ENCODE data around the gene HSPA1A. TPM values are rescaled to one million over a fixed set of nuclear protein-coding genes. Genes with fewer than 3 reads are reported as not detected.

HSPA1A gene
- total and polyA plus RNA-seq, 9 of the 15 experiments (the other 6 are each of a cell fraction or from before 2014, with no cell fraction given) = 2.2 to 273 (median 107) TPM

DNA sequence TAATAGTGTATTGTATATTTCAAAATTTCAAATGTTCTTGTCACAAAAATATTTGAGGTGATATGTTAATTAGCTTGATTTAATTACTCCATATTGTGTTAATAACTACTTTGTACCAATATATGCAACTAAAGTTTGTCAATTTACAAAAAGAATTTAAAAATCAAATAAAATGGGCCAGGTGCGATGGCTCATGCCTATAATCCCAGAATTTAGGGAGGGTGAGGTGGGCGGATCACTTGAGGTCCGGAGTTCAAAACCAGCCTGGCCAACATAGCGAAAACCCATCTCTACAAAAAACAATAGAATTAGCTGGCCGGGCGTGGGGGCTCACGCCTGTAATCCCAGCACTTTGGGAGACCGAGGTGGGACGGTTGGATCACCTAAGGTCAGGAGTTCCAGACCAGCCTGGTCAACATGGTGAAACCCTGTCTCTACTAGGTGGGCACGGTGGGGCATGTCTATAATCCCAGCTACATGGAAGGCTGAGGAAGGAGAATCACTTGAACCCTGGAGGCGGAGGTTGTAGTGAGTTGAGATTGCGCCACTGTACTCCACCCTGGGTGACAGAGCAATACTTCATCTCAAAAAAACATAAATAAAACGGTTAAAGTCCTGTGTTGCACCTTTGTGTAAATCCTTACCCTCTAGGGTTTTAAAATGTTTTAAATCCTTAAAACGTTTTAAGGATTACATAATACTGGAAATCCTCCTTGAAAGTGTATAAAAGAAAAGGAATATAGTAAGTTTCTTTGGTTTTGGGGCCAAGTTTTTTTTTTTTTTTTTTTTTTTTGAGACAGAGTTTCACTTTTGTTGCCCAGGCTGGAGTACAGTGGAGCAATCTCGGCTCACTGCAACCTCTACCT, 16.2 kb downstream of the HSPA1A start (continued):
- TF ChIP-seq ZNF324 (CRISPR knock-in tag; IDR thresholded peaks at IDR 0.05) = peak; percentile 53; the same call in 1 of the 2 replicates
- TF ChIP-seq, protein P1, sequence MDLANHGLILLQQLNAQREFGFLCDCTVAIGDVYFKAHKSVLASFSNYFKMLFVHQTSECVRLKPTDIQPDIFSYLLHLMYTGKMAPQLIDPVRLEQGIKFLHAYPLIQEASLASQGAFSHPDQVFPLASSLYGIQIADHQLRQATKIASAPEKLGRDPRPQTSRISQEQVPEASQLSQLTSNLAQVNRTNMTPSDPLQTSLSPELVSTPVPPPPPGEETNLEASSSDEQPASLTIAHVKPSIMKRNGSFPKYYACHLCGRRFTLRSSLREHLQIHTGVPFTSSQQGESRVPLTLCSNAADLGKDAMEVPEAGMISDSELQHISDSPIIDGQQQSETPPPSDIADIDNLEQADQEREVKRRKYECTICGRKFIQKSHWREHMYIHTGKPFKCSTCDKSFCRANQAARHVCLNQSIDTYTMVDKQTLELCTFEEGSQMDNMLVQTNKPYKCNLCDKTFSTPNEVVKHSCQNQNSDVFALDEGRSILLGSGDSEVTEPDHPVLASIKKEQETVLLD (IDR thresholded peaks at IDR 0.05) = no peak; the same call in none of the 2 replicates
- TF ChIP-seq SRSF7 (optimal IDR thresholded peaks at IDR 0.05; ENCODE audit: low read depth, low read length) = no peak
- no peak for TF ChIP-seq ZNF707 (CRISPR knock-in tag; conservative IDR thresholded peaks at IDR 0.05)
- peak; percentile 55; the same call in 1 of the 2 replicates for TF ChIP-seq ETV1 (tag; conservative IDR thresholded peaks at IDR 0.05; ENCODE audit: low read depth)
- no peak; the same call in 1 of the 2 replicates for TF ChIP-seq HLTF (IDR thresholded peaks at IDR 0.05)
- TF ChIP-seq, protein P2, sequence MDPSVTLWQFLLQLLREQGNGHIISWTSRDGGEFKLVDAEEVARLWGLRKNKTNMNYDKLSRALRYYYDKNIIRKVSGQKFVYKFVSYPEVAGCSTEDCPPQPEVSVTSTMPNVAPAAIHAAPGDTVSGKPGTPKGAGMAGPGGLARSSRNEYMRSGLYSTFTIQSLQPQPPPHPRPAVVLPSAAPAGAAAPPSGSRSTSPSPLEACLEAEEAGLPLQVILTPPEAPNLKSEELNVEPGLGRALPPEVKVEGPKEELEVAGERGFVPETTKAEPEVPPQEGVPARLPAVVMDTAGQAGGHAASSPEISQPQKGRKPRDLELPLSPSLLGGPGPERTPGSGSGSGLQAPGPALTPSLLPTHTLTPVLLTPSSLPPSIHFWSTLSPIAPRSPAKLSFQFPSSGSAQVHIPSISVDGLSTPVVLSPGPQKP (CRISPR knock-in tag; IDR thresholded peaks at IDR 0.05) = no peak
- peak; percentile 21 for TF ChIP-seq NEUROD1 (IDR thresholded peaks at IDR 0.05; ENCODE audit: borderline replicate concordance, low read depth, low read length, partially characterized antibody)
- TF ChIP-seq SMARCC2 (IDR thresholded peaks at IDR 0.05; ENCODE audit: low read depth) = 0 out of 2 replicates have a peak, but pooled peaks have one; percentile 64
- no peak for TF ChIP-seq SAP30 (IDR thresholded peaks at IDR 0.05; ENCODE audit: borderline replicate concordance, insufficient read depth, low read depth, low read length, poor library complexity, severe bottlenecking)
- peak; percentile 20 for TF ChIP-seq CCNT2 (IDR thresholded peaks at IDR 0.05; ENCODE audit: borderline replicate concordance, extremely low read depth, insufficient read length, low read depth, low read length)
- no peak for TF ChIP-seq RBM15 (IDR thresholded peaks at IDR 0.05; ENCODE audit: insufficient read depth, low read length)
- TF ChIP-seq, protein P3, sequence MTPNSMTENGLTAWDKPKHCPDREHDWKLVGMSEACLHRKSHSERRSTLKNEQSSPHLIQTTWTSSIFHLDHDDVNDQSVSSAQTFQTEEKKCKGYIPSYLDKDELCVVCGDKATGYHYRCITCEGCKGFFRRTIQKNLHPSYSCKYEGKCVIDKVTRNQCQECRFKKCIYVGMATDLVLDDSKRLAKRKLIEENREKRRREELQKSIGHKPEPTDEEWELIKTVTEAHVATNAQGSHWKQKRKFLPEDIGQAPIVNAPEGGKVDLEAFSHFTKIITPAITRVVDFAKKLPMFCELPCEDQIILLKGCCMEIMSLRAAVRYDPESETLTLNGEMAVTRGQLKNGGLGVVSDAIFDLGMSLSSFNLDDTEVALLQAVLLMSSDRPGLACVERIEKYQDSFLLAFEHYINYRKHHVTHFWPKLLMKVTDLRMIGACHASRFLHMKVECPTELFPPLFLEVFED (CRISPR knock-in tag; conservative IDR thresholded peaks at IDR 0.05) = no peak
- TF ChIP-seq ZEB2 (IDR thresholded peaks at IDR 0.05) = 0 out of 2 replicates have a peak, but pooled peaks have one; percentile 13
- TF ChIP-seq ZNF175 (CRISPR knock-in tag; IDR thresholded peaks at IDR 0.05; ENCODE audit: low read depth) = 0 out of 2 replicates have a peak, but pooled peaks have one; percentile 38
- TF ChIP-seq, protein P4, sequence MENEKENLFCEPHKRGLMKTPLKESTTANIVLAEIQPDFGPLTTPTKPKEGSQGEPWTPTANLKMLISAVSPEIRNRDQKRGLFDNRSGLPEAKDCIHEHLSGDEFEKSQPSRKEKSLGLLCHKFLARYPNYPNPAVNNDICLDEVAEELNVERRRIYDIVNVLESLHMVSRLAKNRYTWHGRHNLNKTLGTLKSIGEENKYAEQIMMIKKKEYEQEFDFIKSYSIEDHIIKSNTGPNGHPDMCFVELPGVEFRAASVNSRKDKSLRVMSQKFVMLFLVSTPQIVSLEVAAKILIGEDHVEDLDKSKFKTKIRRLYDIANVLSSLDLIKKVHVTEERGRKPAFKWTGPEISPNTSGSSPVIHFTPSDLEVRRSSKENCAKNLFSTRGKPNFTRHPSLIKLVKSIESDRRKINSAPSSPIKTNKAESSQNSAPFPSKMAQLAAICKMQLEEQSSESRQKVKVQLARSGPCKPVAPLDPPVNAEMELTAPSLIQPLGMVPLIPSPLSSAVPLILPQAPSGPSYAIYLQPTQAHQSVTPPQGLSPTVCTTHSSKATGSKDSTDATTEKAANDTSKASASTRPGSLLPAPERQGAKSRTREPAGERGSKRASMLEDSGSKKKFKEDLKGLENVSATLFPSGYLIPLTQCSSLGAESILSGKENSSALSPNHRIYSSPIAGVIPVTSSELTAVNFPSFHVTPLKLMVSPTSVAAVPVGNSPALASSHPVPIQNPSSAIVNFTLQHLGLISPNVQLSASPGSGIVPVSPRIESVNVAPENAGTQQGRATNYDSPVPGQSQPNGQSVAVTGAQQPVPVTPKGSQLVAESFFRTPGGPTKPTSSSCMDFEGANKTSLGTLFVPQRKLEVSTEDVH (IDR thresholded peaks at IDR 0.05; ENCODE audit: low read depth, partially characterized antibody) = no peak
- TF ChIP-seq KDM5B (IDR thresholded peaks at IDR 0.05; ENCODE audit: insufficient replicate concordance, low read depth, low read length) = peak; percentile 11
- TF ChIP-seq, protein P5, sequence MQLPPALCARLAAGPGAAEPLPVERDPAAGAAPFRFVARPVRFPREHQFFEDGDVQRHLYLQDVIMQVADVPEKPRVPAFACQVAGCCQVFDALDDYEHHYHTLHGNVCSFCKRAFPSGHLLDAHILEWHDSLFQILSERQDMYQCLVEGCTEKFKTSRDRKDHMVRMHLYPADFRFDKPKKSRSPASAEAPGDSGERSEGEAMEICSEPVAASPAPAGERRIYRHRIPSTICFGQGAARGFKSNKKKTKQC (CRISPR knock-in tag; IDR thresholded peaks at IDR 0.05) = no peak
- no peak for TF ChIP-seq HCFC1 (IDR thresholded peaks at IDR 0.05; ENCODE audit: low read depth, low read length)
